Inflammatory macrophage (primary cell): ENCODE results near the gene PODXL2.
"Not testable (repeated sequence)": the region's sequence is repeated elsewhere in the genome, so short reads cannot be mapped to it uniquely, and the experiment has no call there.

Experiments
- DNase-seq, 2 donors: peaks; one replicate each; pipeline ENCODE4 v3.0.0-alpha.2; 2020 to 2022

PODXL2 gene

DNA sequence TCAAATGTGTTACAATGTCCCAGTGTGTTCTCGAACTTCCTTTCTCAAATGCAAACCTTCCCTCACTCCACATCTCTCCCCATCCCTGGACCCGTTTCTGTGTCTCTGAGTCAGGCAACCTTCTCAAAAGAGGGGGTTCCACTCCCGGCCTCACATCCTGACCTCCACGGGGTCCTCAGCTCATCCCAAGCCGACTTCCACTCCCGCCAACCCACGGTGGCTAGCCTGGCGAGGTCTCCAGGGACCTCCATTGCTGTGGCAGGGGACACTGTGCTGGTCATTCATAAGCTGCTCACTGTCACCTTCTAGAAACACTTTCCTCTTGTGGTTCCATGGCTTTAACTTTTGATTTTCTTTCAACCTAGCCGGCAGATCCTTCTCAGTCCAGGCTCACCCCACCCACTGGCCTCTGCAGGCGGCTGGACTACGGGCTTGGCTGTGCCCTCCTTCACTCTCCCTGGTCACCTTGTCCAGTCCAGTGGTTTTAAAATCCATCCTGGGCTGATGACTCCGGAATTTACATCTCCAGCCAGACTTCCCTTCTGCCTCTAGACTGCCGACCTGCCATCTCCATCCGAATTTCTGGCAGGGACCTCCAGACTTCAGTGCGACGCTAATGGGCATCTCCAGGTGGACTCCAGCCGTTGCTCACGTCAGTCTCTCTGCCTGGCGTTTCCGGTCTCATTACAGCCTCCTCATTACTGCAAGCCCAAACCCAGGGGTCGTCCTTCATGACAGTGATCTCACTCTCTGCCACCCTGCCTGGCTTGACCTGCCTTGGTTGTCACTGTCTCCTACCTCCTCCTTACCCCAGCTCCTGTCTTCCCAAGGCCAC, 63.7 kb downstream of the PODXL2 start:
- no peak for DNase-seq

DNA sequence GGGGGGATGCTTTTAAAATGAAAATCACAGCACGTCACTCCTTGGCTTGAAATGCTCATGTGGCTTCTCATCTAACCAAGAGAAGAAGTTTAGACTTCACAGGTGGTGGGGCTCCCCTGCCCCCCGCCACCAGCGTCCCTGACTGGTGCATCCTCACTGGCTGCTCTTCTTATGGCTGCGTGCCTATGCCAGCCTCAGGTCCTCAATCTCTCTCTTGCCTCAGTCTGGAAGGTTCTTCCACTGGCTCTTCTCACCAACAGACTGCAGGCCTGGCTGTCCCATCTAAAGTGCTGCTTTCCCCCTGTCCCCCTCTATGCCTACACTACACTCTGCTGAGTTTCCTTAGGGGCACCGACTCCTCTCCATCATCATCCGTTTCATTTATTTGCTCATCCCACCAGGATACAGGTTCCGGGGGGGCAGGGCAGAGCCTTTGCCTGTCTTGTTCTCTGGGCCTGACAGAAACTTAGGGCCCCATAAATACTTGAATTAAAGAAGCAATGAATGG, 64.4 kb downstream of the PODXL2 start:
- DNase-seq: no peak

DNA sequence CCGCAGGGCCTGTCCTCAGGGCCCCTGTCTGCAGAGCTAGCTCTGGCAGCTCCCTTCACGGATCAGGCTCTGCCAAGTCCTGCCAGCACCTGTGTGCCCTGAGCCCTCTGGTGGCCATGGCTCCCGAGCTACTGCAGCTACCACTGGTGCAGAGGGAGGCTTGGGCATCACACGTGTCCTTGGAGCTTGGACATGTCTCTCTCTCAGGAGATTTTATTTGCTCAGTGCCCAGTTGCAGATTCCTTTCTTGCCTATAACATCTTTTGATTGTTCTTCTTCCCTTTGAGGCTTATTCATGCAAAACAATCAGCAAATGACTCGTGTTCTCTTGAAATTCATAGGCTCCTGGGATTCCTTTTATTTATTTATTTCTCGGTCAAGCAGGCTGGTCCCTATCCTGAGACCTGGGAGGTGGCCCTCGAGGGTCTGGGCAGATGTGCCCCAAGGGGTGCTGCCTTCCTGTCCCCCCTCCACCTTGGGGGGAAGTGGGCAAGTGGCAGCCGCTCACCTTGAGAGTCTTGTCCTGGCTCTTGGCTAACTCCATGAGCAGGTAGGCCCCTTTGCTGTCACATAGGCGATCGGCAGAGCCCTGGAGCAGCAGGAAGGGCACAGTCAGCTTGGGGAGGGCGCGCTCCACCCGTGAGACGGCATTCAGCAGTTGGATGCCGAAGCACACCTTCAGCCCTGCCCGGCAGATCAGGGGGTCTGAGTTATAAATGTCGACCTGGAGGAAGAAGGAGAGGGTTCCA, 65.7 kb downstream of the PODXL2 start:
- peak; percentile 33 to 44 for DNase-seq

DNA sequence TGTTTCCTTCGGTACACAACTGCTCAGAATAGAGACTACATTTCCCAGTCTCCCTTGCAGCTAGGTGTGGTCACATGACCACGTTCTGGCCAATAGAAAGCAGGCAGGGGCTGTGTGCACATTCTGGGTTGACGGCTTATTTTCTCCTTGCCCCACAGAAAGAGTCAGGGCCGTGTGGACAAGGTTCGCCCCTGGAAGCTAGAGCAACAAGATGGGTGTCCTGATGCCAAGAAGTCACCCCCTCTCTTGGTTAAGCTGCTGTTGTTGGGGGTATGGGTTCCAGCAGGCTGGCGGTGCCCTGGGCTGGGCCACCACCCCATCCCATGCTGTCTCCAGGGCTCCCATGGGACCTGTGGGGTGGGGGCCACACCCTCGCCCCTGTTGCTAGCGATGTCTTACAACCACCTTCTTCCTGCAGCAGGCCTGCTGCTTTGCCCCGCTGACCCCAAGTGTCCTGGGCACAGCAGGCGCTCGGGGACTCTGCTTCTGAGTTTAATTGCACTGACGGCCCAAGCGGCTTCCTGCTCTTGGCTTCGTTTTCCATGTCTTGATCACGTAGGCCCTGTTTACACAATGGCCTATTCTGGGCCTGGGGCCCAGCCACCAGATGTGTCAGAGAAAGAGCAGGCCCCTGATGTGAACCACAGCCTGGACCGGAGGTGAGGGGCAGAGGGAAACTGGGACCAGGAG, 68.7 kb downstream of the PODXL2 start:
- DNase-seq: peak; percentile 46 to 49

DNA sequence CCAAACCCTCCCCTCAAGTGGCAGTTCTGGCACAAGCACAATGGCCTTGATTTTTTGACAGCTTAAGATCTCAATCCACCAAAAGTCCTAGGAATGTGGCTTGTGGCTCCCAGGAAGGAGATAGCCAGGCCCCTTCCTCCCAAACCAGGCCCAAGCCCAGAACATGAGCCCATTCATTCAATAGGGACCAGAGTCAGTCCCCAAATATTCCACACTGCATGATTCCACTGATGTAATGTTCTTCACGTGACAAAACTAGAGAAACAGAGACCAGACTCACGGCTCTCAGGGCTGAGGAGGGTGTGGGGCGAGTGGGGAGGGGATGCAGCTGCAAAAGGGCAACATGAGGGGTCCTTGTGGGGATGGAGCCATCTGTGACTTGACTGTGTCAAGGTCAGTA, 69.3 kb downstream of the PODXL2 start:
- no peak for DNase-seq

DNA sequence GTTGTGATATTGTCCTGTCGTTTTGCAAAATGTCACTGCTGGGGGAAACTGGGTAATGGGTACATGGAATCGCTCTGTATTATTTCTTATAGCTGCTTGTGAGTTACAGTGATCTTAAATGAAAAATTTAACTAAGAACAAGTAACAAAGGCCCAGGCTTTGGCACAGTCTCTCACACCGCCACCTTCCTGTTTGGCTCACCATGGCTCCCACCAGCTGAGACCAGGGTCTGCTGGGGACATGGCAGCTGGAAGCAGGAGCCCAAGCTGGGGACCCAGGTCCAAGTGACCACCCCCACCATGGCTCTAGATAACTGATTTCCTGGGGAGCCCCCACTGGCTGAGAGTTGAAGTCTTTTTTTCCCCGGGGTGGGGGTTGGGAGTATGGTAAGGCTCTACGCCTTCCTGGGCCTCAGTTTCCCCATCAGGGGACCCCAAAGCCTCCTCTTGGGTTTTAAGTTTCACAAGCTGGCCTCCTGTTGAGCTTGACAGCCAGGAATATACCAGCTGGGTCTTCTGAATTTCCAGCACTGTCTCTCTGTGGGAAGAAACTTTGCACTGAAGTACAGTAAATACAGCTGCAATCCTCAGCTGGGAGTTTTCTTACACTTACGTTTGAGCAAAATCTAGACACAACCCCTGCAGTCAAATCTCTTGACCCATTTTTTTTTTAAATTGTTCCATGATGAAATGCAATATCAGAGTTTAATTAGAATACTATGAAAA, 69.9 kb downstream of the PODXL2 start:
- no peak for DNase-seq

DNA sequence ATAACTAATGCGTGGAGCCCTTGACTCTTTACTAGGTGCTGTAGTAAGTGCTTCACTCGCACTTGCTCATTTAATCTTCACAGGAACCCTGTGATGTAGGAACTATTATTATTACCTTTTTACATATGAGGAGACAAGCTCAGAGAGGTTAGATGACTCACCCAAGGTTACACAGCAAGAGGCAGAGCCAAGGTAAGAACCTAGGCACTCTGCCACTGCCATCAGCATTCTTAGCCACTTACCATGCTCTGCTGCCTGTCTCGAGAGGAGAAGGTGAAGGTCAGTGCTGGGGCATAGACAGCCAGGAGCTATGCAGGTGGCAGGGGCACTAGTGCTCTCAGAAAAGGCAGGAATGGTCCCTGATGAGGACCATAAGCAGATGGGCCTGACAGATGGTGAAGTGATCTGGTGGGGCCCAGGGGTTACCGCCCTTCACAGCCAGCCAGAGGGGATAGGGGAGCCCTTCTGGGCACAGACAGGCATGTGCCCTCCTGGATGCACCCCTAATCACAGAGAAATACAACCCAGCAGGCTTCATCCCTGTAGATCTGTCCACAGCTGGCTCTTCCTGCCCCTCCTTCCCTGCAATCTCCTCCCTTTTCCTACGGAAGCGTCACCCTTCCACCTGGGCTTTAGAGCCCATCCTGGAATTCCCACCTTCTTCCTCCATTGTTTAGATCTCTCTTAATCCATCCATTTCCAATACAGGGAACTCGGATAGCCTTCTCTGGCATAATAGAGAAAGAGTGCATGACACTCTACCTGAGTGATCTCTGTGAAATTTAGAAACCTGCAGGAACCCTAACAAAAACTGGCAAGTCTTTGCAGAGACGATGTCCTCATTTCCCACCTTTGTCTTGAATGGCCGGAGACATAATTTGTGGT, 70.7 kb downstream of the PODXL2 start:
- DNase-seq: no peak

DNA sequence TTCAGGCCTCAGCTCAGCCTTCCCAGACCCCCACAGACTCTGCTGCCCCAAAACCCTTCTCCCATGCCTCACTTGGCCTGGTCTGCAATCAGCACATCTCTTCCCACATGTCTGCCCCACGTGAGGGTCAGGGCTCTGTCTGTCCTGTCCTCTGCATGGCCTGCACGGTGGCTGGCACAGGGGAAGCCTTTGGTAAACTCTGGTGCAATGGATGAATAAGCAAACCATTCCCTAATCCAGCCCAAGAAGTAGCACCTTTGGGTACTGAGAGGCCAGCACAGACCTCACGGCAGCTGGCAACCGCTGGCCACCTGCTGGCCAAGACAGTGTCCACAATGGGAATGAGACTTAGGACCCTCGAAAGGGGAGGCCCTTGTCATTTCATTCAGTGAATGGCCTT, 71.4 kb downstream of the PODXL2 start:
- DNase-seq: no peak

DNA sequence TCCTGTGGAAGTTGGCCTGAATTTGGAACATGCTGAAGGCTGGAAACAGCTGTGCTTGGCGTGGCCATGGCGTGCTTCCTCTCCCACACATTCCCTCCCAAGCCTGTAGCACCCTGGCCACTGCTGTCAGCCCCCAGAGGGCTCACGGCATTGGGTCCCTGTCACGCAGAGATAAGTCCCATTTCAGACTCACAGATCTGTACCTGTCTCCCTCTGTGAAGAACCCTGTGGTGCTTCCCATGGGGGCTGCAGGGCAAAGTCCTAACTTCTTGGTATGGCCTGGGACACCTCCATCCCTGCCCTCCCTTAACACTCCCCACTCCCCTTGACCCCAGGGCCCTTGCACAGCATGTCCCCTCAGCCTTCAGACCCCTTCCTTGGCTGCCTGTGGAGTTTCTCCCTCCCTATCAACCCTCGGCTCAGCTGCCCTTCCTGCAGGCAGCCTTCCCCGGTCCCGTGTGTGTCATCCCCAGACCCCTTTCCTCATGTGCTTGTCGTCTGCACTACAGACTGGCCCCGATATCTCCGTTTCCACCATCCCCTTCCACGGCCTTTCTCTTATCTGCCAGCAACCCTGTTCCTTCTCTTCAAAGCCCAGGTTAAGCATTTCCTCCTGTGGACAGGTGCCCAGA, 72.4 kb downstream of the PODXL2 start:
- no peak for DNase-seq

DNA sequence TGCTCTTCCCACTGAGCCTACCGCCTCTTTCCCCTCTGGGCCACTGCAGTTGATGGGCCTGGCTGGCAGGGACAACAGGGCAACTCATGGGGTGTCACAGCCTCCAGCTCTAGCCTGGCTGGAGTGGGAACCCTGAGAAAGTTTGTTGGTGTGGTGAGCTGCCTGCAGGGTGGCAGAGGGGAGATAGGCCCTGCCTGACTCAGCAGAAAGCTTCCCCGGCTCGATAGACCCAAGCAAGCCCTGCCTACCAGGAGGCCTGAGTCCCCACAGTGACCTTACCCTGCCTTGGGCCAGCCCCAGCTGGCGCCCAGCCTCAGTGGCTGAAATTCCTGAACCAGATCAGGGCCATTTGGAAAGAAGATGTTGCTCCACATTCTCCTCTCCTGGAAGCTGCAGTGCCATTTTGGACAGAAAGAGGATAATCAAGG, 73.2 kb downstream of the PODXL2 start:
- DNase-seq: no peak

DNA sequence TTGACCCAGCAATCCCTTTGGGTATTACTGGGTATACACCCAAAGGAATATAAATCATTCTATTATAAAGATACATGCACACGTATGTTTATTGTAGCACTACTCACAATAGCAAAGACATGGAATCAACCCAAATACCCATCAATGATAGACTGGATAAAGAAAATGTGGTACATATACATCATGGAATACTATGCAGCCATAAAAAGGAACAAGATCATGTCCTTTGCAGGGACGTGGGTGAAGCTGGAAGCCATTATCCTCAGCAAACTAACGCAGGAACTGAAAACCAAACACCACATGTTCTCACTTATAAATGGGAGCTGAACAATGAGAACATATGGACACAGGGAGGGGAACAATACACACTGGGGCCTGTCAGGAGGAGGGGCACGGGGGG, 75.9 kb downstream of the PODXL2 start:
- not testable (repeated sequence) for DNase-seq

DNA sequence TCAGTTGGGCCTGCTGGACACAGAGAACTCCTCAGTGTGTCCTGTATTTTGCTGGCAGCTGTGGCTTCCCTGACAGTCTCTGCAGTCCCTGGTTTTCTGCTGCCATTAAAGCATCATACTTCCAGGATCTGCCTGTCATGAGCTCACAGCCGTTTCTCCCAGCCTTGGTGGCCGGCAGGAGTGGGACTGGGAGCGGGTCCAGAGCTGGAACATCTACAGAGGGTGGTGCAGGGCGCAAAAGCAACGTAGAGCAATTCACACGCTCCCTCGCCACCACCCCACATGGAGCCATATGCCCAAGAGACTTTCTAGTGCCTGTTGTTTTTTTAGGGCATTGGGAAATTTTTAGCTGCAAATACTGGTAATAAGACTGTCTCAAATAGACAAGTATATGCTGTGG, 77.3 kb downstream of the PODXL2 start:
- no peak for DNase-seq

DNA sequence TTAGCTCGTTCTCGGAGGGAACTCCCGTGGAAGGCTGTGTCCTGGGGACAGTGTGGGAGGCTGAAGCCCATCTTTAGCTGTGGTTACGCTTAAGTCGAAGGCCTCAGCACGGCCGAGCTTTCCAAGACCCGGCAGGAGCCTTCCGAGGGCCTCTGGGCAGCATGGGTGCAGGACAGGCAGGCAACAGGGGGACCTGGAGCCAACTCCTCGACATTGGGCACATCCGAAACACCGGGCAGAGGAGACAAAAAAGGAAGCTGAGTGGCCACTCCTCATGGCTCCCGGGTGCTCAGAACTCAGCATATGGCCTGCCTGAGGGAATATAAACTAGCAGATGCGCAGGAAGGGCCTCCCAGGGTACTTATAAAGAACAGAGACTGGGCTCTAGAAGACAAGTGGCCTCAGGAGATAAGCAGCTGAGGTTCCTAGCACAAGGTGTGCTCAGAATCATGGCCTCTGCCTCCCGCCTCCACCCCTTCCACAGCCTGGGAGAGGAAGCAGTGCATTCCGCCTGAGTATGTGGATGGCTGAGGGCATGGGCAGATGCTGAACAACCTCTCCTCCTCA, 77.9 kb downstream of the PODXL2 start:
- DNase-seq: no peak

DNA sequence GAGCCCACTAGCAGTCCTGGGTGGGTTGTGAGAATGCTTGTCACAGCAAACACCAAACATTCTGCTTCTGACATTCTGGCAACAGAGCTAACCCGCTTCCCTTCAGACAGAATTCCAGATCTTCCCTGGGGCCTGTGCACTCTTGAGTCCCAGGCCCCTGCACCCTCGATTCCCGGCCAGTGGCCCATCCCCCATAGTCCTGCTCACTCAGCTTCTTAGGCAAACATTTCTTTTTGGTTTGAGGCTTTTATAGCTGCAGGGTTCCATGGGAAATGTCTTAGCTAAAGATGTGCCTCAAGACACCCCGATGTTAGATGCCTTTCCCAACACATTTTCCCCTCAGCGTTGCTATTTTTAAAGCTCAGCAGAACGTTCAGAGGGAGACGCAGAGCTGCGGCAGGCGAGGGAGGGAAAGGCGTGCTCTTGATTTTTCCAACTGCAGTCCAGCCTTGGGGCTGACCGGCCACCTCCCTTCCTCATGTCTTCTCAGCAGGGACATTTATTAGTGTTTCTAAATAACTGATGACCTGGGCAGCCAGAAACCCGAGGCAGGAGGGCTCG, 78.9 kb downstream of the PODXL2 start:
- no peak for DNase-seq

DNA sequence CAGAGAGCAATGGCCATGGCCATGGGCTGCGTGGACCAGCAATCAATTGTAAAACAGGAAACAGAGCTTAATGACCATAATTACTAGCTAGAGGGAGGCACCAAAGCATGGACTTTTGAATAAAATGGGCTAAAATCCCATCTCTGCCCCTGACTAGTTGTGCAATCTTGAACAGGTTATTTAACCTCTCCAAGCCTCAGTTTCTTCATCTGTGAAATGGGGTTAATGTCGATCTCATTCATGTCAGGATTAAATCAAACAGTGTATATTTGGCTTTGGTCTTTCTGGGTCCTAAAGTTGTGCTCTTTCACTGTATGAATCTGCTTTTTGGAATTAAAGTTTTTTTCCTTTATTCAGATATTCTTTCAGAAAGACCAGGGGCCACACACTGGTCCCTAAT, 79.9 kb downstream of the PODXL2 start:
- no peak for DNase-seq

DNA sequence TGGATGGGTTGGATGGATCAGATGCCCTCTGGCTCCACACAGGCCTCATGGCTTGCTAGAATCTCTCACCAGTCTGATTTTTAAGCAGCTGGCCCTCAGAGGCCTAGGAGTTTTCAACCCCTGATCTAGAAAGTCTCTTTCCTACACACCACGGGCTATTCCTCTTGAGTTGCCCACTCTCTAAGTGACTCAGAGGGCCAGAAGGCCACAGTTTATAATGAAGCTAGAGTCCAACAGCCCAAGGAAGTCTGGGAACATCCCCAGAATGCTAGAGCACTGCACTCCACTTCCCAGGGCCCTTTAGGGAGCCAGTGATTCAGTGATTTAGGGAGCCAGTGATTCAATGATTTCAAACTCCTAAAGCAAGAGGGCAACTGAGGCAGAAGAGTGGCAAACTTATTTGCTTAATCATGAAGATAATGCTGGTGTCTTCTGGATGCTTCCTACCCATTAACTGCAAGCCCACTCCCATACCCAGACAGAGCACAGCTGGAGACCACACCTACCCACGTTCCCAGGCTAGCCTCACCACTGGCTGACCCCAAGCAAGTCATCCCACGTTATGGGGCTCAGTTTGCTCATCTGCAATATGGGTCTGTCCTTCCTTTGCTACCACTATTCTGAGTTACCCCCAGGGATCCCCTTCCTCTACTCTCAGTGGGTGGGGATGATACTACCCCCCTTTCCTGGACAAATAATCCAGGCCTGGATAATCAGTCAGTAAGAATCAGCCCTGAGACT, 80.5 kb downstream of the PODXL2 start:
- no peak for DNase-seq

DNA sequence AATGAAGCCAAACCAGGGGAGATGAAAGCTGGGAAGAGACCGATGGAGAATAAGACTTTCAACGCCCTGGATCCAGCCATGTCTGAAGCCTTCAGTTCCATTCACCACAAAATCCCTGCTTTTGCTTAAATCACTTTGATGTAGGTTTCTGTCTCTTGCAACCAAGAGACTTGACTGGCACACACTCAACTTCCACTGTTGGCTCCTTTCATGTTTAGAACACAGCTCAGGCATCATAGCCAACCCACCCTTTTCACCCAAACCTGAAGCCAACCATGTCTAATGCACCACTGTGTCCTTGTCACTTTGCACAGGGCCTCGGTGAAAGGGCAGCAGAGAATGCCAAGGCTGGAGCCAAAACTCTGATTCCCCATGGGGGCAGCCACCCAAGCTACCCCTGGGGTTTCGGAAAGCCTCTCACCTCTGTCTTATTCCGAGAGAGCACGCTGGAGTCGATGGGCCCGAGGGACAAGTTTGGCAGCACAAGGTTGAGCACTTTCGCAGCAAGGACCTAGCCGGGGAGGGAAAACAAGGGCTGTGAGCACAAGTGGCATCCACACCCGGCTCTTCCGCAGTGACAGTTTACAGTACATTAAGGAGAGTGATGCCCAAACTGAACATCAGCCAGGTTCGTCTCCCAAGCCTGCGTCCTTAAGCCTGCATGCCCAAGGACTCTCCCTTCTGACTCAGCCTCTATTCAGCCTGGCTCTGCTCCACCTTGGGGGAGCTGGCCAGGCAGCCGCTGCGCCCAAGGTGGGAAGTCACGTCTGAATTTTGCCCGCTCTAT, 81.4 kb downstream of the PODXL2 start:
- DNase-seq: no peak

DNA sequence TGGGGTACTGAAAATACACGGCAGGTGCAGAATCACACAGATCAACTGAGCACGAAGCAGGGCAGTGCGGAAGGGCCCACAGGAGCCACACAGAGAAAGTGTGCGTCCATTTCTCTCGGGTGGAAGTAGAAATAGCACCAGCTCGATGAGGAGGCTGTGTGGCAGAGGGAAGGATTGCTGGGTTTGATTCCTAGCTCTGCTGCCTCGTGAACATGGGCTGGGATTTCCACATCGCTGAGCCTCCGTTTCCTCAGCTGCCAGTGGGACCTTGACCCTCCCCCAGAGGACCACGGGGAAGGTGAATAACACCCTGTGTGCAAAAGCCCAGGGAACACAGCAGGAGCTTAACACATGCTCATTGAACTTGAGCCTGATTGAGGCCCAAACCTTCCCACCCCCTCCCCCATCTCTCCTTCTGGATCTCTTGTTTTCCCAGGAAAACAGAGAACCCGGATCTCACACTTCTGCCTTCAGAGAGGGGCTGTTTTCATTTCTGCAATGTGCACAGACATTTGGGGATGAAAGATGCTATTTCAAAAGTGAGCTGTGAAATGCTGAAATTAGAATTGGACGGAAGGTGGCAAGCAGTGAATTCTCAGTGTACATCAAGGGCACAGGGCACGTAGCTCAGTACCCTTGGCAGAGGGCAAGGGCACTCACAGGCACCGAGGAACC, 82.2 kb downstream of the PODXL2 start:
- no peak for DNase-seq
